HG03064 (cell line): ENCODE measurements around the gene SLC1A2.

Experiments
- ATAC-seq: cut with Tn5 transposase; IDR thresholded peaks from one replicate; pipeline ENCODE4 v1.9.1; 2021; ENCODE audit warnings: low read depth; ENCODE audit not compliant: unreplicated experiment

SLC1A2 gene

DNA sequence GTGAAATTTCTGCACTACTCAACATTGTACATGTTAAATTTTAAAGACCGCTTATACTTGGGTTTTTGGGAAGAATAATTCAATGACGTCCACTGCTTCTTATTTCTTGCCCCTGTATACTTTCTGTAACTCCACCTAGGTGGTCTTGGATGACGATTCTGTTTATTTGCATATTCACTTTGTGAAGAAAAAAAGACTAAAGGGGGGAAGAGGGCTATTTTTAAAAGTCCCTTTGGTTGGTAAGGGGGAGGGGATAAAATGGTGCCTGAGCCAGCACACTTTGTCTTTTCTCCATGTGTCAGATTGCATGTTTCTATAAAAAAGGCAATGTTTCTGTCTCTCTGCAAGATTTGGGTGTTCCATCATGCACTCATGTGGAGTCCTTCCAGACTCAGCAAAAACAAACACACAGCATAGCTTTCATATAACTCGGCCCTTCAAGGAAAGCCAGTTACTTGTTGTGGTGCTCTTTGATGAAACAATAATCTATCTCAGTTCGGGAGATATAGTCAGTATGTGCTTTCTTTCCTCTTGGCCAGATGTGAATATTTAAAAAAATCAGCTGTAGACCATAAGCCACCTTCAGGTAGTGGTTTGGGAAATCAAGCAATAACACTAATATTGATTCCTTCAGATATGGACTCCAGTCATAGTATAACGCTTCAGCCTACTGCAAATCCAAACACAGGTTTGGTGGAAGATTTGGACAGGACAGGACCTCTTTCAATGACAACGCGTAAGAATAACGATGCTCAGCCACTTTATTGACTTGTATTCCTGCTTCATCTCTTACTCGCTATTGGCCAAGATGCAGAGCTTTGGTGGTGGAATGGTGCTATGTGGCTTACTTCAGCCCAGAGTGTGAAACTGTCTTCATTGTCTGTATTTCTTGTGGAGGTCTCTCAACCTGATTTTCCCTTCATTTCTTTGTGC, 211.6 kb downstream of the SLC1A2 start:
- ATAC-seq: no peak

- no peak for ATAC-seq
These were observed 212.7 kb downstream of the SLC1A2 start for GRCh38 chr11:35206616-35207015.

DNA sequence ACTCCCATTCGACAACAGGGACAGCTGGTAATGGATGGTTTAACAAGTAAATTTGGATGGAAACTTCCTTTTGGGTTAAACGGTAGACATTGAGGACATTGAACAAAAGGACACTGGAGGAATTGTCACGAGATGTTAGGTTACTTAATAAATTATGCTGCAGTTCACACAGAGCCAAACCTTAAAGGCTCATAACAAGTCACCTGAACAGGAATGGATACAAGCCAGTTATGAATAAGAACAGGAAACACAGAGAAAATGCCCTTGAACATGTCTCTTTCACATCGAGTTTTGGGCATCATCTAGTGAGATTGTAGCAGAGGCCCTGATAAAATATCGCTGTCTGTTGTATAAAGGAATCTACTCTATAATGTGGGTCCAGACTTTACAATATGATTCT, 214.7 kb downstream of the SLC1A2 start:
- ATAC-seq: no peak
